ENCODE measurements around the gene MRPL16. TPM values are rescaled to one million over a fixed set of nuclear protein-coding genes. Genes with fewer than 3 reads are reported as not detected.

The MRPL16 gene
- polyA plus RNA-seq, 1 of the 3 experiments (the other 2 are of a cell fraction), result 77.6 TPM

DNA sequence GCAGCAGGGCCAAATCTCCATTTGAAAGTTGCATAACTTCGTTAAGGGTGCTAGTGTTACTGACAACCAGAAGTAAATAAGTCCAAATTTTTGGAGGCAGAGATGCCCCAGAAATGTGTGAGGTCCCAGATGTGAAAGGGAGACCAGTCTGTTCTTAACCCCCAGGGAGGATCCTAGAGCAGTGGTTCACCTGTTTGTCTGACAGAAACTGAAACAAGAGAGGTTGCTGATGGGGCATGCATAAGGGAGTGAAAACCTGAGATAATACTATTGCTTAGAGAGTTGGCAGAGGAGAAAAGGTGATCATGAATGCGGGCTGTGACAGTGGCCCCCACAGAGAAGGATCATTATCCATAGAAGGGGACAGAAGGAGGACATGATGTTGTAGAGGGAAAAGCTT, 30.9 kb upstream of the MRPL16 start:
- WGBS (ENCODE audit: low lambda C conversion rate), result 39% methylated on average over 2 of the region's 2 CpGs

DNA sequence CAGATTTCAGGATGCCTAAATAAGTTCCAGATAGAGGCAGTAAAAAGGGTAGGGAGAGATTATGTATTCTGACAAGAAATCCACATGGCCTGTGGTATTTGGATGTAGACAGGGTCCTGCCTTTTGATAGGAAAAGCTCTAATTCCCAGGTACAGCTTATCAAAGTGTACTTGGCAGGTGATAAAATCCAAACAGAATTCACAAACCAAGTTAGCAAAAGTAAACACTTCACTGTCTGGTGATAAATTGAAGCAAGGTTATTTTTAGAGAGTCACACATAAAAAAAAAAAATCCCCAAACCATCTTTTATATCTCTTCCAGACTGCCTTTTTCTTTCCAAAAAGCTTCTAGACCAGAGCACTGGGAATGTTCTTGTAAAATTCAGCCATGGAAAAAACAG, 29.0 kb upstream of the MRPL16 start:
- POLR2A ChIA-PET, result no interaction called here
- Histone ChIP-seq H3K27me3 (ENCODE audit: insufficient read depth) (no peaks in the 10 kb centered on the region; the same call in 1 of the 2 replicates), H3K27ac (ENCODE audit: low read depth in 2 of 2, low read length in 1 of 2) (no peak overlapping the region), H3K4me2 (no peak overlapping the region), H3K9me2 (no peaks in the 10 kb centered on the region), H3K79me2 (ENCODE audit: insufficient read depth) (no peaks in the 10 kb centered on the region), H3F3A (replicated peaks; ENCODE audit: insufficient read depth) (no peaks in the 10 kb centered on the region), H3K4me3 (ENCODE audit: low read depth in 2 of 2, low read length in 1 of 2) (no peak overlapping the region), H3K4me1 (ENCODE audit: control insufficient read depth in 1 of 2, insufficient read depth in 2 of 2, low read depth in 1 of 2, low read length in 1 of 2) (no peaks in the 10 kb centered on the region), H2AFZ (ENCODE audit: low read depth) (no peak overlapping the region), H3K36me3 (replicated peaks in 1 of 2; ENCODE audit: control insufficient read depth in 1 of 2, insufficient read depth in 2 of 2, low read length in 1 of 2) (no peaks in the 10 kb centered on the region), H3K9me3 (no peaks in the 10 kb centered on the region), H4K20me1 (ENCODE audit: insufficient read depth) (no peaks in the 10 kb centered on the region), H3K9ac (no peak overlapping the region)
- CTCF ChIA-PET, result no interaction called here
- no peak for DNase-seq
- TF ChIP-seq CTCF (IDR thresholded peaks at IDR 0.05), result no peak
- no peak for TF ChIP-seq ELF1 (IDR thresholded peaks at IDR 0.05)
- no peak for TF ChIP-seq EZH2phosphoT487 (IDR thresholded peaks at IDR 0.05; ENCODE audit: borderline replicate concordance, low read depth)
- TF ChIP-seq, protein P1, sequence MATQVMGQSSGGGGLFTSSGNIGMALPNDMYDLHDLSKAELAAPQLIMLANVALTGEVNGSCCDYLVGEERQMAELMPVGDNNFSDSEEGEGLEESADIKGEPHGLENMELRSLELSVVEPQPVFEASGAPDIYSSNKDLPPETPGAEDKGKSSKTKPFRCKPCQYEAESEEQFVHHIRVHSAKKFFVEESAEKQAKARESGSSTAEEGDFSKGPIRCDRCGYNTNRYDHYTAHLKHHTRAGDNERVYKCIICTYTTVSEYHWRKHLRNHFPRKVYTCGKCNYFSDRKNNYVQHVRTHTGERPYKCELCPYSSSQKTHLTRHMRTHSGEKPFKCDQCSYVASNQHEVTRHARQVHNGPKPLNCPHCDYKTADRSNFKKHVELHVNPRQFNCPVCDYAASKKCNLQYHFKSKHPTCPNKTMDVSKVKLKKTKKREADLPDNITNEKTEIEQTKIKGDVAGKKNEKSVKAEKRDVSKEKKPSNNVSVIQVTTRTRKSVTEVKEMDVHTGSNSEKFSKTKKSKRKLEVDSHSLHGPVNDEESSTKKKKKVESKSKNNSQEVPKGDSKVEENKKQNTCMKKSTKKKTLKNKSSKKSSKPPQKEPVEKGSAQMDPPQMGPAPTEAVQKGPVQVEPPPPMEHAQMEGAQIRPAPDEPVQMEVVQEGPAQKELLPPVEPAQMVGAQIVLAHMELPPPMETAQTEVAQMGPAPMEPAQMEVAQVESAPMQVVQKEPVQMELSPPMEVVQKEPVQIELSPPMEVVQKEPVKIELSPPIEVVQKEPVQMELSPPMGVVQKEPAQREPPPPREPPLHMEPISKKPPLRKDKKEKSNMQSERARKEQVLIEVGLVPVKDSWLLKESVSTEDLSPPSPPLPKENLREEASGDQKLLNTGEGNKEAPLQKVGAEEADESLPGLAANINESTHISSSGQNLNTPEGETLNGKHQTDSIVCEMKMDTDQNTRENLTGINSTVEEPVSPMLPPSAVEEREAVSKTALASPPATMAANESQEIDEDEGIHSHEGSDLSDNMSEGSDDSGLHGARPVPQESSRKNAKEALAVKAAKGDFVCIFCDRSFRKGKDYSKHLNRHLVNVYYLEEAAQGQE (IDR thresholded peaks at IDR 0.05; ENCODE audit: low read depth, low read length), result no peak
- no peak for TF ChIP-seq SIN3A (IDR thresholded peaks at IDR 0.05; ENCODE audit: borderline replicate concordance, low read depth, low read length)
- no peak for TF ChIP-seq TAF1 (IDR thresholded peaks at IDR 0.05; ENCODE audit: borderline replicate concordance, low read depth, low read length)
- no peak for TF ChIP-seq JUND (IDR thresholded peaks at IDR 0.05)
- no peak for TF ChIP-seq RFX5 (IDR thresholded peaks at IDR 0.05; ENCODE audit: low read length)
- no peak for TF ChIP-seq FOXJ3 (CRISPR knock-in tag; IDR thresholded peaks at IDR 0.05)
- TF ChIP-seq CHD2 (IDR thresholded peaks at IDR 0.05; ENCODE audit: low read length, partially characterized antibody), result no peak
- TF ChIP-seq POLR2AphosphoS5 (IDR thresholded peaks at IDR 0.05; ENCODE audit: low read depth, low read length), result no peak
- TF ChIP-seq FOXM1 (IDR thresholded peaks at IDR 0.05; ENCODE audit: low read depth), result no peak
- TF ChIP-seq SMC3 (IDR thresholded peaks at IDR 0.05; ENCODE audit: low read depth, low read length), result no peak
- TF ChIP-seq, protein P2, sequence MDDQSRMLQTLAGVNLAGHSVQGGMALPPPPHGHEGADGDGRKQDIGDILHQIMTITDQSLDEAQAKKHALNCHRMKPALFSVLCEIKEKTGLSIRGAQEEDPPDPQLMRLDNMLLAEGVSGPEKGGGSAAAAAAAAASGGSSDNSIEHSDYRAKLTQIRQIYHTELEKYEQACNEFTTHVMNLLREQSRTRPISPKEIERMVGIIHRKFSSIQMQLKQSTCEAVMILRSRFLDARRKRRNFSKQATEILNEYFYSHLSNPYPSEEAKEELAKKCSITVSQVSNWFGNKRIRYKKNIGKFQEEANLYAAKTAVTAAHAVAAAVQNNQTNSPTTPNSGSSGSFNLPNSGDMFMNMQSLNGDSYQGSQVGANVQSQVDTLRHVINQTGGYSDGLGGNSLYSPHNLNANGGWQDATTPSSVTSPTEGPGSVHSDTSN (IDR thresholded peaks at IDR 0.05), result no peak
- no peak for TF ChIP-seq RXRA (IDR thresholded peaks at IDR 0.05; ENCODE audit: borderline replicate concordance, low read depth)

More for the DNA sequence above, 30.9 kb upstream of the MRPL16 start:
- H3K4me3 ChIP-seq (ENCODE audit: low read depth in 2 of 2, low read length in 1 of 2), result no peak overlapping the region
- H3K4me2 ChIP-seq, result no peak overlapping the region
- H3K79me2 ChIP-seq (ENCODE audit: insufficient read depth), result no peaks in the 10 kb centered on the region
- H3K27ac ChIP-seq (ENCODE audit: low read depth in 2 of 2, low read length in 1 of 2), result no peak overlapping the region
- ChIA-PET POLR2A (no interaction called here), CTCF (no interaction called here)
- no peaks in the 10 kb centered on the region for H3K9me2 ChIP-seq
- no peaks in the 10 kb centered on the region for H3K36me3 ChIP-seq (replicated peaks in 1 of 2; ENCODE audit: control insufficient read depth in 1 of 2, insufficient read depth in 2 of 2, low read length in 1 of 2)
- H3K27me3 ChIP-seq (ENCODE audit: insufficient read depth), result no peaks in the 10 kb centered on the region; the same call in 1 of the 2 replicates
- no peaks in the 10 kb centered on the region for H3K9me3 ChIP-seq
- TF ChIP-seq POLR2AphosphoS5 (IDR thresholded peaks at IDR 0.05; ENCODE audit: low read depth, low read length), result no peak
- TF ChIP-seq IRF3 (IDR thresholded peaks at IDR 0.05; ENCODE audit: low read depth, low read length), result no peak
- no peak for TF ChIP-seq NRF1 (IDR thresholded peaks at IDR 0.05; ENCODE audit: low read depth, low read length)
- TF ChIP-seq, protein P3, sequence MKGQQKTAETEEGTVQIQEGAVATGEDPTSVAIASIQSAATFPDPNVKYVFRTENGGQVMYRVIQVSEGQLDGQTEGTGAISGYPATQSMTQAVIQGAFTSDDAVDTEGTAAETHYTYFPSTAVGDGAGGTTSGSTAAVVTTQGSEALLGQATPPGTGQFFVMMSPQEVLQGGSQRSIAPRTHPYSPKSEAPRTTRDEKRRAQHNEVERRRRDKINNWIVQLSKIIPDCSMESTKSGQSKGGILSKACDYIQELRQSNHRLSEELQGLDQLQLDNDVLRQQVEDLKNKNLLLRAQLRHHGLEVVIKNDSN (IDR thresholded peaks at IDR 0.05; ENCODE audit: borderline replicate concordance, low read depth), result no peak
- TF ChIP-seq EZH2phosphoT487 (IDR thresholded peaks at IDR 0.05; ENCODE audit: borderline replicate concordance, low read depth), result no peak
- no peak for TF ChIP-seq GABPA (IDR thresholded peaks at IDR 0.05; ENCODE audit: low read depth)
- no peak for TF ChIP-seq GATA2 (CRISPR knock-in tag; IDR thresholded peaks at IDR 0.05)
- TF ChIP-seq CHD2 (IDR thresholded peaks at IDR 0.05; ENCODE audit: low read length, partially characterized antibody), result no peak
- DNase-seq, result no peak
- H2AFZ ChIP-seq (ENCODE audit: low read depth), result no peak overlapping the region
- no peaks in the 10 kb centered on the region for H3F3A ChIP-seq (replicated peaks; ENCODE audit: insufficient read depth)
- H4K20me1 ChIP-seq (ENCODE audit: insufficient read depth), result no peaks in the 10 kb centered on the region
- no peak overlapping the region for H3K9ac ChIP-seq
- H3K4me1 ChIP-seq (ENCODE audit: control insufficient read depth in 1 of 2, insufficient read depth in 2 of 2, low read depth in 1 of 2, low read length in 1 of 2), result no peaks in the 10 kb centered on the region
